Peyer's patch (tissue), 4 donors: ENCODE measurements around the gene PUS1.

Source experiments
- POLR2A ChIP-seq, 2 donors: fragments of 450-650 bp; IDR thresholded peaks; one replicate each; pipeline ENCODE4 v1.5.1; 2017; ENCODE audit warnings: antibody characterized with exemption in 2 of 2, mild to moderate bottlenecking in 2 of 2, moderate library complexity in 2 of 2
- TF ChIP-seq, protein P1 (sequence below), 6 experiments: fragments of 450-650 bp in 4 of 6; fragments of 200-600 bp in 2 of 6; sonication (generic) in 1 of 6; IDR thresholded peaks; one replicate each; pipeline ENCODE4 v1.5.1; 2017 to 2019; ENCODE audit warnings: antibody characterized with exemption in 6 of 6, mild to moderate bottlenecking in 3 of 6, moderate library complexity in 1 of 6

DNA sequence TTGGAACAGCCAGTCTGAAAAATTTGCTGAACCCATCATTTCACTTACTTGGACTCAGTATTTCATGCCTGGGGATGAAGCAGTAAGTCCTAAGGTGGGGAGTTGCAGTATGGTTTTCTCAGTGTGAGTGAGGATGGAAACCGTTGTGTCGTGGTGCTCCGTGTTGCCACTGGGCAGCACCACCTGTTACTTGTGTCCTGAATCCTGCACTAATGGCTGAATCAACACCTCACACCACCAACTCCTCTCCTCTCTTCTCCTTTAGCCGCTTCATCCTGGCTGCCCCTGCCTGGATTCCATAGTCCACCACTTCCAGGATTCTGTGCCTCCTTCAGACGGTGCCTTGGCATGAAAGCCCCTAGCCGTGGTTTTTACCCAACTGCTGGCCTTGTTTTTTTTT lies 17.7 kb downstream of the PUS1 start:
- TF ChIP-seq, protein P1, sequence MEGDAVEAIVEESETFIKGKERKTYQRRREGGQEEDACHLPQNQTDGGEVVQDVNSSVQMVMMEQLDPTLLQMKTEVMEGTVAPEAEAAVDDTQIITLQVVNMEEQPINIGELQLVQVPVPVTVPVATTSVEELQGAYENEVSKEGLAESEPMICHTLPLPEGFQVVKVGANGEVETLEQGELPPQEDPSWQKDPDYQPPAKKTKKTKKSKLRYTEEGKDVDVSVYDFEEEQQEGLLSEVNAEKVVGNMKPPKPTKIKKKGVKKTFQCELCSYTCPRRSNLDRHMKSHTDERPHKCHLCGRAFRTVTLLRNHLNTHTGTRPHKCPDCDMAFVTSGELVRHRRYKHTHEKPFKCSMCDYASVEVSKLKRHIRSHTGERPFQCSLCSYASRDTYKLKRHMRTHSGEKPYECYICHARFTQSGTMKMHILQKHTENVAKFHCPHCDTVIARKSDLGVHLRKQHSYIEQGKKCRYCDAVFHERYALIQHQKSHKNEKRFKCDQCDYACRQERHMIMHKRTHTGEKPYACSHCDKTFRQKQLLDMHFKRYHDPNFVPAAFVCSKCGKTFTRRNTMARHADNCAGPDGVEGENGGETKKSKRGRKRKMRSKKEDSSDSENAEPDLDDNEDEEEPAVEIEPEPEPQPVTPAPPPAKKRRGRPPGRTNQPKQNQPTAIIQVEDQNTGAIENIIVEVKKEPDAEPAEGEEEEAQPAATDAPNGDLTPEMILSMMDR (IDR thresholded peaks at IDR 0.05): no peak
- no peak for TF ChIP-seq POLR2A (IDR thresholded peaks at IDR 0.05)
